DMS 273 (cell line): ENCODE measurements around the gene WWP2.
"Not testable (repeated sequence)": the region's sequence is repeated elsewhere in the genome, so short reads cannot be mapped to it uniquely, and the experiment has no call there.

Experiments used
- DNase-seq: peaks from one replicate; lab custom pipeline; 2025; ENCODE audit not compliant: unreplicated experiment; lab: John Stamatoyannopoulos, UW

WWP2 gene

GRCh38 chr16:69761983-69762813 lies at the start of gene WWP2:
Gene WWP2, plus strand, starts transcription at chr16:69762332. Its CDS starts 24,679 bp downstream, at chr16:69787011.
- peak; percentile 93 for DNase-seq

GRCh38 chr16:69712914-69713581 lies 49.1 kb upstream of the WWP2 start:
- DNase-seq, result no peak

- no peak for DNase-seq
Measured at GRCh38 chr16:69717066-69717465, 45.1 kb upstream of the WWP2 start.

GRCh38 chr16:69718111-69718764 lies 43.9 kb upstream of the WWP2 start:
- no peak for DNase-seq

GRCh38 chr16:69720822-69721430 lies 41.2 kb upstream of the WWP2 start:
- DNase-seq, result no peak

- DNase-seq, result no peak
Measured at GRCh38 chr16:69721441-69721957, 40.6 kb upstream of the WWP2 start.

- DNase-seq, result no peak
Measured at GRCh38 chr16:69724414-69724873, 37.7 kb upstream of the WWP2 start.

GRCh38 chr16:69724981-69725479 lies 37.1 kb upstream of the WWP2 start:
- peak; percentile 26 for DNase-seq

- no peak for DNase-seq
Measured at GRCh38 chr16:69725480-69726312, 36.4 kb upstream of the WWP2 start.

- DNase-seq, result peak; percentile 98
Measured at GRCh38 chr16:69726313-69727060, 35.6 kb upstream of the WWP2 start, which contains the start of gene NQO1. Gene NQO1, minus strand, starts transcription at chr16:69726560. Its CDS starts 121 bp downstream, at chr16:69726439.

GRCh38 chr16:69727916-69728270 lies 34.2 kb upstream of the WWP2 start:
- peak; percentile 45 for DNase-seq

- DNase-seq, result not testable (repeated sequence)
Measured at GRCh38 chr16:69729030-69729429, 33.1 kb upstream of the WWP2 start.

- DNase-seq, result not testable (repeated sequence)
Measured at GRCh38 chr16:69731280-69731679, 30.9 kb upstream of the WWP2 start.

GRCh38 chr16:69732101-69732500 lies 30.0 kb upstream of the WWP2 start:
- no peak for DNase-seq

GRCh38 chr16:69741519-69741918 lies 20.6 kb upstream of the WWP2 start:
- DNase-seq, result no peak

- DNase-seq, result peak; percentile 23
Measured at GRCh38 chr16:69741951-69742904, 19.9 kb upstream of the WWP2 start.

GRCh38 chr16:69744363-69745231 lies 17.5 kb upstream of the WWP2 start:
- no peak for DNase-seq
